HCT116 (cell line): ENCODE results near the gene THSD4. TPM values are rescaled to one million over a fixed set of nuclear protein-coding genes. Genes with fewer than 3 reads are reported as not detected.

Experiments
- ATAC-seq: fragments of 200-7000 bp; cut with Tn5 transposase; 2 replicates; pipeline ENCODE4 v1.9.1; 2020; ENCODE audit warnings: mild to moderate bottlenecking, moderate library complexity
- BruUV-seq: library from RNA; stranded (reverse); fragments of 400-500 nt; replicated peaks from 2 replicates; lab custom pipeline; 2021; lab: Mats Ljungman, UMichigan
- CTCF ChIA-PET: fragments of 300-600 bp; sonication (Branson Sonifier 250); formaldehyde crosslinking; loops from one replicate; lab custom pipeline; 2021; ENCODE audit warnings: antibody characterized with exemption; lab: Charles Lee
- POLR2A ChIA-PET: fragments of 300-600, 350-600 bp; sonication (Branson Sonifier 250); formaldehyde crosslinking; loops from one replicate; lab custom pipeline; 2021; ENCODE audit warnings: antibody characterized with exemption; lab: Charles Lee
- RAD21 ChIA-PET, 2 experiments: fragments of 300-600 bp; sonication (Branson Sonifier 250); formaldehyde crosslinking; loops; one replicate each; lab custom pipeline; 2023; ENCODE audit warnings: low total read pairs in 2 of 2; ENCODE audit not compliant: uncharacterized antibody in 2 of 2, unreplicated experiment in 2 of 2, low non-redundant PET in 1 of 2; lab: Charles Lee
- DNase-seq: peaks from one replicate; pipeline ENCODE4 v3.0.0-alpha.2; 2010; ENCODE audit warnings: low read depth, low spot score
- H2AFZ ChIP-seq: fragments of 200-600 bp; shearing (Covaris generic), sonication (generic); 2 replicates; pipeline ENCODE4 v1.6.1; 2017; ENCODE audit warnings: low read depth, mixed run types, mixed read lengths, antibody characterized with exemption, low read length; ENCODE audit not compliant: poor library complexity, severe bottlenecking
- H3K27ac ChIP-seq: 2 replicates; pipeline ENCODE4 v1.5.1; 2012; ENCODE audit warnings: low read depth, low read length
- H3K27me3 ChIP-seq: fragments of 200-600 bp; sonication (generic); 2 replicates; pipeline ENCODE4 v1.6.1; 2016; ENCODE audit warnings: mixed run types, low read length, mixed read lengths; ENCODE audit not compliant: insufficient read depth
- H3K36me3 ChIP-seq, 2 experiments: fragments of 200-500 bp in 1 of 2; fragments of 200-600 bp in 1 of 2; sonication (Bioruptor generic) in 1 of 2; sonication (generic) in 1 of 2; 2 replicates each; pipeline versions ENCODE4 v1.5.1 to v1.6.1; 2014 to 2016; ENCODE audit warnings: low read length in 2 of 2, inconsistent platforms in 1 of 2, mixed read lengths in 1 of 2, mixed run types in 1 of 2; ENCODE audit not compliant: insufficient read depth in 2 of 2, control insufficient read depth in 1 of 2
- H3K4me1 ChIP-seq, 2 experiments: fragments of 200-600 bp in 1 of 2; sonication (generic) in 1 of 2; 2 replicates each; pipeline versions ENCODE4 v1.5.1 to v1.6.1; 2012 to 2017; ENCODE audit warnings: low read length in 2 of 2, inconsistent platforms in 1 of 2, mild to moderate bottlenecking in 1 of 2, mixed read lengths in 1 of 2, mixed run types in 1 of 2, moderate library complexity in 1 of 2; ENCODE audit not compliant: insufficient read depth in 2 of 2, control insufficient read depth in 1 of 2
- H3K4me2 ChIP-seq: fragments of 200-600 bp; sonication (generic); 2 replicates; pipeline ENCODE4 v1.6.1; 2017; ENCODE audit warnings: mixed run types, low read length, mixed read lengths
- H3K4me3 ChIP-seq, 2 experiments: fragments of 200-600 bp in 1 of 2; sonication (generic) in 1 of 2; replicated peaks in 1 of 2; 2 replicates each; pipeline ENCODE4 v1.5.1; 2011 to 2016; ENCODE audit warnings: low read length in 2 of 2, control low read depth in 1 of 2, low read depth in 1 of 2, mild to moderate bottlenecking in 1 of 2, mixed read lengths in 1 of 2, mixed run types in 1 of 2
- H3K79me2 ChIP-seq: fragments of 200-600 bp; sonication (generic); 2 replicates; pipeline ENCODE4 v1.6.1; 2017; ENCODE audit warnings: mild to moderate bottlenecking, mixed run types, low read length, moderate library complexity, mixed read lengths; ENCODE audit not compliant: insufficient read depth
- H3K9ac ChIP-seq: fragments of 200-600 bp; sonication (generic); 2 replicates; pipeline ENCODE4 v1.6.1; 2016; ENCODE audit warnings: low read length, mixed read lengths
- H3K9me2 ChIP-seq: fragments of 200-600 bp; sonication (generic), shearing (Covaris generic); 2 replicates; pipeline ENCODE4 v1.6.1; 2017; ENCODE audit warnings: mixed run types, mild to moderate bottlenecking, moderate library complexity; ENCODE audit not compliant: insufficient read depth
- H3K9me3 ChIP-seq, 2 experiments: fragments of 200-500 bp in 1 of 2; fragments of 200-600 bp in 1 of 2; sonication (Bioruptor generic) in 1 of 2; sonication (generic) in 1 of 2; 2 replicates each; pipeline ENCODE4 v1.6.1; 2014 to 2017; ENCODE audit warnings: low read length in 2 of 2, mixed read lengths in 2 of 2, inconsistent platforms in 1 of 2, low read depth in 1 of 2, mild to moderate bottlenecking in 1 of 2, mixed run types in 1 of 2, moderate library complexity in 1 of 2; ENCODE audit not compliant: control insufficient read depth in 1 of 2, insufficient read depth in 1 of 2
- H4K20me1 ChIP-seq: fragments of 200-600 bp; sonication (generic), shearing (Covaris generic); 2 replicates; pipeline ENCODE4 v1.6.1; 2017; ENCODE audit warnings: mixed run types, mild to moderate bottlenecking, moderate library complexity; ENCODE audit not compliant: insufficient read depth
- CTCF ChIP-seq, 3 experiments: fragments of 200-600 bp in 1 of 3; sonication (generic) in 1 of 3; IDR thresholded peaks in 2 of 3; conservative IDR thresholded peaks in 1 of 3; 2 replicates each; pipeline ENCODE4 v1.5.1; 2012 to 2017; ENCODE audit warnings: low read depth in 2 of 3, low read length in 2 of 3, antibody characterized with exemption in 1 of 3, borderline replicate concordance in 1 of 3, control low read depth in 1 of 3, mild to moderate bottlenecking in 1 of 3, mixed read lengths in 1 of 3, mixed run types in 1 of 3, moderate library complexity in 1 of 3; ENCODE audit not compliant: insufficient read depth in 1 of 3
- EGR1 ChIP-seq: IDR thresholded peaks from 2 replicates; pipeline ENCODE4 v1.6.1; 2012; ENCODE audit warnings: low read depth
- ELF1 ChIP-seq: IDR thresholded peaks from 2 replicates; pipeline ENCODE4 v1.6.1; 2012; ENCODE audit warnings: low read depth, borderline replicate concordance
- EZH2 ChIP-seq: fragments of 200-600 bp; sonication (generic); IDR thresholded peaks from 2 replicates; pipeline ENCODE4 v1.6.1; 2017; ENCODE audit warnings: antibody characterized with exemption, mixed run types
- EZH2phosphoT487 ChIP-seq: fragments of 200-600 bp; IDR thresholded peaks from 2 replicates; pipeline ENCODE4 v1.6.1; 2018; ENCODE audit warnings: antibody characterized with exemption, borderline replicate concordance
- FOSL1 ChIP-seq: IDR thresholded peaks from 2 replicates; pipeline ENCODE4 v1.6.1; 2012; ENCODE audit warnings: low read depth
- JUND ChIP-seq: IDR thresholded peaks from 2 replicates; pipeline ENCODE4 v1.6.1; 2012
- POLR2AphosphoS5 ChIP-seq: IDR thresholded peaks from 2 replicates; pipeline ENCODE4 v1.6.1; 2011; ENCODE audit warnings: mild to moderate bottlenecking, low read depth, low read length, moderate library complexity
- SIN3A ChIP-seq: IDR thresholded peaks from 2 replicates; pipeline ENCODE4 v1.6.1; 2012; ENCODE audit warnings: low read depth
- SP1 ChIP-seq: IDR thresholded peaks from 2 replicates; pipeline ENCODE4 v1.6.1; 2012; ENCODE audit warnings: low read depth
- SRF ChIP-seq: IDR thresholded peaks from 2 replicates; pipeline ENCODE4 v1.6.1; 2012; ENCODE audit warnings: low read depth
- TCF7L2 ChIP-seq: IDR thresholded peaks from 2 replicates; pipeline ENCODE4 v1.7.0; 2011; ENCODE audit warnings: borderline replicate concordance, inconsistent platforms; ENCODE audit not compliant: insufficient read depth, insufficient read length; ENCODE audit errors: extremely low read depth
- YY1 ChIP-seq: IDR thresholded peaks from 2 replicates; pipeline ENCODE4 v1.6.1; 2011; ENCODE audit warnings: low read length, low read depth, moderate library complexity, mild to moderate bottlenecking; ENCODE audit not compliant: insufficient replicate concordance; ENCODE audit errors: extremely low read depth
- ZBTB33 ChIP-seq: IDR thresholded peaks from 2 replicates; pipeline ENCODE4 v1.6.1; 2011; ENCODE audit warnings: mild to moderate bottlenecking, low read length, moderate library complexity; ENCODE audit not compliant: insufficient replicate concordance; ENCODE audit errors: extremely low read depth
- ZFX ChIP-seq: fragments of 450-650 bp; IDR thresholded peaks from 2 replicates; pipeline ENCODE4 v1.6.1; 2017
- ZNF274 ChIP-seq: fragments of 200-500 bp; sonication (Bioruptor generic); IDR thresholded peaks from 2 replicates; pipeline ENCODE4 v1.6.1; 2014; ENCODE audit warnings: mild to moderate bottlenecking, low read depth, low read length, inconsistent platforms
- intact Hi-C: fragments of 100-400 bp; cut with micrococcal nuclease; formaldehyde crosslinking; loops from 2 replicates; pipeline ENCODE4 v1.10.0; 2022
- total RNA-seq: library from RNA; stranded (reverse); gene quantifications from one replicate; pipeline ENCODE4 v1.2.1, GENCODE V29; 2021; ENCODE audit not compliant: unreplicated experiment
- TF ChIP-seq, protein P1 (sequence below): IDR thresholded peaks from 2 replicates; pipeline ENCODE4 v1.6.1; 2012

THSD4 gene
- total RNA-seq, 1 experiment from 2014 or later, result 30.5 TPM

DNA sequence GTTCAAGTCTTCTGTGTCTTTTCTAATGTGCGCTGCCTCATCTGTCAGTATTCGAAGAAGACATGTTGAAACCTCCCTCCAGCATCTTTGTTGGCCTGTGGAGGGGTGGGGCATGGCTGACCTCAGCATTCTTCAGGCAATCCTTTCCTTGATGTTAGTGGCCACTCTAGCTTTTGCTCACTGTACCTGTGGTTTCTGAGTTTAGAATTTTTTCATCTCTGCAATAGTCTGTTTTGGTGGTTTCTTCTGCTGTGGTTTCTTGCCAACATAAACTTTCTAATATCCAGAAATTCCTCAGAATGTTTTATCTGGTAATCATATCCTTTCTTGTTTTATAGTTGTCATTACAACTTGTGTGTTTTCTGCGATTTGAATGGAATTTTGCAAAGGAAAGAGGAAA, 443.8 kb downstream of the THSD4 start:
- POLR2A ChIA-PET, result no interaction called here
- Histone ChIP-seq H3K9me3 (peaks cover 0 to 6% of the 10 kb centered on the region in 2 experiments; a peak in 1 of 4 replicates), H2AFZ (no peak overlapping the region), H3K4me2 (no peak overlapping the region), H3K27me3 (no peaks in the 10 kb centered on the region), H3K9me2 (no peaks in the 10 kb centered on the region), H3K9ac (no peak overlapping the region), H3K27ac (no peak overlapping the region), H4K20me1 (no peaks in the 10 kb centered on the region), H3K36me3 (no peaks in the 10 kb centered on the region), H3K4me3 (no peak overlapping the region), H3K79me2 (no peaks in the 10 kb centered on the region), H3K4me1 (no peaks in the 10 kb centered on the region)
- ATAC-seq (no peak), DNase-seq (no peak)
- intact Hi-C loops, result no loop called here
- TF ChIP-seq ZBTB33 (no peak), ZFX (no peak), ELF1 (no peak), EZH2 (no peak), EGR1 (no peak), TCF7L2 (no peak), EZH2phosphoT487 (no peak), FOSL1 (no peak), SP1 (no peak), JUND (no peak), CTCF (IDR thresholded peaks at IDR 0.05 in 2 of 3, conservative IDR thresholded peaks at IDR 0.05 in 1 of 3; ENCODE audit: borderline replicate concordance in 1 of 3, insufficient read depth in 1 of 3, low read depth in 2 of 3, low read length in 2 of 3) (no peak), POLR2AphosphoS5 (no peak), ZNF274 (no peak), SRF (no peak), SIN3A (no peak), YY1 (no peak)
- TF ChIP-seq, protein P1, sequence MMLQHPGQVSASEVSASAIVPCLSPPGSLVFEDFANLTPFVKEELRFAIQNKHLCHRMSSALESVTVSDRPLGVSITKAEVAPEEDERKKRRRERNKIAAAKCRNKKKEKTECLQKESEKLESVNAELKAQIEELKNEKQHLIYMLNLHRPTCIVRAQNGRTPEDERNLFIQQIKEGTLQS, result no peak
- CTCF ChIA-PET, result no interaction called here
- RAD21 ChIA-PET, result no interaction called here
- no TSS peak for BruUV-seq
